ENCODE measurements around the gene XG. TPM values are rescaled to one million over a fixed set of nuclear protein-coding genes. Genes with fewer than 3 reads are reported as not detected.

XG gene
- total RNA-seq, 4 donors from 2014 or later = 7.8 to 22.7 (median 14.2) TPM

- no peak for TF ChIP-seq CTCF (IDR thresholded peaks at IDR 0.05; ENCODE audit: low read depth)
These were observed 79.8 kb downstream of the XG start for GRCh38 chrX:2831471-2832228.

DNA sequence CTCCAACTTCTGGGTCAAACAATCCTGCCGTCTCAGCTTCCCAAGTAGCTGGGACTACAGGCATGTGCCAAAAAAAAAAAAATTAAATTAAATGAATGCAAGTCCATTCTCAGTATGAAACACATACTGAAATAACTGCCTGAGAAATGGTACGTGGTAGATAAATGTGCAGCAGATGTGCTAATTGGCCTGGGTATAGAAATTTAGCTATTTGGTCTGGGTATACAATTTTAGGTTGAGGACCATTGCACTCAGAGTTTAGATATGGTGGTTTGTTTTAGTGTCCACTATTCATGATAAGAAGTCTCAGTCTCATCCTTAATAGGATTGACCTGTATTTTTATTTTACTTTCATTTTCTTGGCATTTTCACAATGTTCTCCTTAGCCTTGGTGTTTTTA lies 86.1 kb downstream of the XG start:
- TF ChIP-seq CTCF (IDR thresholded peaks at IDR 0.05; ENCODE audit: low read depth) = no peak

DNA sequence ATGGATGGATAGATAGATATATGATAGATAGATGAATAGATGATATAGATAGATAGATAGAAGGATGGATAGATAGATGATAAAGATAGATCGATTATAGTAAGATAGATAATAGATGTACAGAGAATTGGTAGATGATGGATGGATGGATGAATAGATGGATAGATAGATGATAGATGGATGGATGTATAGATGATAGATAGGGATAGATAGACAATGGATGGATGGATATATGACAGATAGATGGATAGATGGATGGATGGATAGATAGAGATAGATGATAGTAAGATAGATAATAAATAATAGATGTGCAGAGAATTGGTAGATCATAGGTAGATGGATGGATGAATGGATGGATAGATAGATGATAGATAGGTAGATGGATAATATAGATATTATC lies 89.1 kb downstream of the XG start:
- no peak for TF ChIP-seq CTCF (IDR thresholded peaks at IDR 0.05; ENCODE audit: low read depth)

GRCh38 chrX:2841537-2841936 lies 89.7 kb downstream of the XG start:
- no peak for TF ChIP-seq CTCF (IDR thresholded peaks at IDR 0.05; ENCODE audit: low read depth)

DNA sequence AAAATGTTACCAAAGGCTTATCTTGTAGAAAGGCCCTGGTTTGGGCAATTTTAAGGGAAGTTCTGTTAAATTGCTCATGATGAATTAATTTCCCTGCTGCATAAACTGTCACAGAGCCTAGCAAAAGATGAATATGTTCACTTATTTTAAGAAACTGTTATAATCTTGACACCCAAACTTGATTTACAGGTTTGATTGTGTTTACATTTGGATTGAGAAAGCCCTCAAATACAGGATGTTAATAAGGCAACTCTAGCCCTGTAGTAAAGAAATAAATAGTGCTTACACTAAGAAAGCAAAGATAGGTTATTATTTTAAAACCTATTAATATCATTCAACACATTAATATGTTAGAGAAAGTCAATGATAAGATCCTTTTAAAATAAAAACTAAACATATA lies 95.2 kb downstream of the XG start:
- no peak for TF ChIP-seq CTCF (IDR thresholded peaks at IDR 0.05; ENCODE audit: low read depth)

- no peak for TF ChIP-seq CTCF (IDR thresholded peaks at IDR 0.05; ENCODE audit: low read depth)
These were observed 97.0 kb downstream of the XG start for GRCh38 chrX:2848871-2849301.

GRCh38 chrX:2854918-2855317 lies 103.1 kb downstream of the XG start:
- no peak for TF ChIP-seq CTCF (IDR thresholded peaks at IDR 0.05; ENCODE audit: low read depth)
